Choroid plexus epithelial cell (primary cell): Measurements from ENCODE around the gene SNX8.

Experiments used
- DNase-seq: peaks from one replicate; pipeline ENCODE4 v3.0.0-alpha.2; 2010; ENCODE audit warnings: low read depth
- H3K4me3 ChIP-seq: 2 replicates; pipeline ENCODE4 v1.5.1; 2011; ENCODE audit warnings: low read depth, mild to moderate bottlenecking, control low read depth, low read length, moderate library complexity
- TF ChIP-seq, protein P1 (sequence below): conservative IDR thresholded peaks from 2 replicates; pipeline ENCODE4 v1.5.1; 2011; ENCODE audit warnings: low read depth, mild to moderate bottlenecking, control low read depth, inconsistent platforms, low read length, moderate library complexity

The SNX8 gene

GRCh38 chr7:2256306-2257045 lies 57.8 kb downstream of the SNX8 start:
- no peak overlapping the region for H3K4me3 ChIP-seq
- DNase-seq, result no peak
- TF ChIP-seq, protein P1, sequence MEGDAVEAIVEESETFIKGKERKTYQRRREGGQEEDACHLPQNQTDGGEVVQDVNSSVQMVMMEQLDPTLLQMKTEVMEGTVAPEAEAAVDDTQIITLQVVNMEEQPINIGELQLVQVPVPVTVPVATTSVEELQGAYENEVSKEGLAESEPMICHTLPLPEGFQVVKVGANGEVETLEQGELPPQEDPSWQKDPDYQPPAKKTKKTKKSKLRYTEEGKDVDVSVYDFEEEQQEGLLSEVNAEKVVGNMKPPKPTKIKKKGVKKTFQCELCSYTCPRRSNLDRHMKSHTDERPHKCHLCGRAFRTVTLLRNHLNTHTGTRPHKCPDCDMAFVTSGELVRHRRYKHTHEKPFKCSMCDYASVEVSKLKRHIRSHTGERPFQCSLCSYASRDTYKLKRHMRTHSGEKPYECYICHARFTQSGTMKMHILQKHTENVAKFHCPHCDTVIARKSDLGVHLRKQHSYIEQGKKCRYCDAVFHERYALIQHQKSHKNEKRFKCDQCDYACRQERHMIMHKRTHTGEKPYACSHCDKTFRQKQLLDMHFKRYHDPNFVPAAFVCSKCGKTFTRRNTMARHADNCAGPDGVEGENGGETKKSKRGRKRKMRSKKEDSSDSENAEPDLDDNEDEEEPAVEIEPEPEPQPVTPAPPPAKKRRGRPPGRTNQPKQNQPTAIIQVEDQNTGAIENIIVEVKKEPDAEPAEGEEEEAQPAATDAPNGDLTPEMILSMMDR, result no peak

- DNase-seq, result peak; percentile 56
- TF ChIP-seq, protein P1, result no peak
- no peak overlapping the region for H3K4me3 ChIP-seq
Measured at GRCh38 chr7:2255145-2256139, 58.8 kb downstream of the SNX8 start.

DNA sequence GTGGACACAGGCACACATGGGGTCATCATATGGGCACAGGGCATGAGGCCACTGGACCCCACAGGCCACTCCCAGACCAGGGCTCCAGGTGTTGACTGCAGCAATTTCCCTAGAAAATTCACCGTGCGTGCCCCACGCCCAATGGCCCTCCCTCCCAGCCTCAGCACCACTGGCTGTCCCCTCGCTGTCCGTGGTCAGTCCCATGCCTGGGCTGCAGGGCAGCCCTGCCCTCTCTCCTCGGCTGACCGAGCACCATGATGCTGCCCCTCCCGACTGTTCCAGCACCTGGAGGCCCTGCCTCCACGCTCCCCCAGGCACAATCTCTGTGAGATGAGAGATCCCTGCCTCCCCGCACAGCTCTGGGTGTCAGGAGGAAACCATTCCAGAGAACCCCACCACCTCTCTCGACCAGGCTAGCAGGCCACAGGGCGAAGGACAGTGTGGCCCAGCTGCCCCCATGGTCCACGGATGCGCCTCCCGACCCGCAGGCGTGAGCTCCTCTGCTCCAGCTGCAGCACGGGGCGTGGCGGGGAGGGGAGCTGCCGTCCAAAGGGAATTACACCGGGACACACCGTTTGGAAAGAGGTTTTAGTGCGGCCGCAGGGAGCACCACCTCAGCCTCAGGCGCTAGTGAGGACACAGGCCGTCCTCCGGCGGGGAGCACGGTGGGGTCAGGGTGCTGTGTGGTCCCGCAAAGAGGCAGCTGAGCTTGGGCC lies 59.7 kb downstream of the SNX8 start:
- H3K4me3 ChIP-seq, result no peak overlapping the region
- no peak for DNase-seq
- TF ChIP-seq, protein P1, result no peak

- TF ChIP-seq, protein P1, result no peak
- H3K4me3 ChIP-seq, result no peak overlapping the region
- DNase-seq, result no peak
Measured at GRCh38 chr7:2253525-2254244, 60.6 kb downstream of the SNX8 start.

- TF ChIP-seq, protein P1, result no peak
- no peak overlapping the region for H3K4me3 ChIP-seq
- no peak for DNase-seq
Measured at GRCh38 chr7:2253021-2253420, 61.2 kb downstream of the SNX8 start.

GRCh38 chr7:2251841-2252771 lies 62.1 kb downstream of the SNX8 start:
- H3K4me3 ChIP-seq, result no peak overlapping the region
- TF ChIP-seq, protein P1, result no peak
- DNase-seq, result no peak
